Measurements from ENCODE around the gene EFR3B.

DNA sequence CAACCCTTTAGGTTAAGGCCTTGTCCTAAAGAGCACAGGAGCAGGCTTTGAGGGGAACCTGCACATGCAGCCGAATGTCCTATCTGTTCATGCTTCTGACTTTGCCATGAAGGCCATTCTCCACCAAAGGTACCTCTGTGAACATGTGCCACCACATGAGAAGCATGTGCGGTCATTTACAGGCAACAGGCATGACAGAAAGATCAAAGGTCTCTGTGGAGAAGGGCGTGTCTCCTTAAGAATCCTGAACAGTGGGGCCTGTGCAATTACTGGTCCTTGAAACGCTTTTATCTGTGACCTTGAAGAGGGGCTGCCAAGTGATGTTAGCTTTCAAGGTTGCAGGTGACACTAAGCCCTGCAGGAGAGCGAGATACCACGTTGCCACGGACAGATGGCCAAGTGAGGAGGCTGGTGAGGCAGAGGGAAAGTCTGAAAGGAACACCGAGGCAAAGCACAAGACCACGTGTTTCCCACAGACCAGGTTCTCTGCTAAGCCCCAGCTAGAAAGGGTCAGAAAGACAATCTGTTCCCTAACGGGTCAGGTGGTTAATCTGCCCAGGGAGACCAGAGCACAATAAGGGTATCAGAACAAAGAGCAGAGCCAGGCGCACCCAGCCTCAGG lies 146.0 kb downstream of the EFR3B start:
- TF ChIP-seq POLR2AphosphoS5 (IDR thresholded peaks at IDR 0.05; ENCODE audit: low read depth, low read length) (no peak), POLR2A (IDR thresholded peaks at IDR 0.05; ENCODE audit: low read depth, low read length) (no peak), SPI1 (IDR thresholded peaks at IDR 0.05; ENCODE audit: low read depth, low read length) (no peak)

All from GM12891 (cell line).